ENCODE results near the gene CALR3. TPM values are rescaled to one million over a fixed set of nuclear protein-coding genes. Genes with fewer than 3 reads are reported as not detected.
"Not testable (repeated sequence)": the region's sequence is repeated elsewhere in the genome, so short reads cannot be mapped to it uniquely, and the experiment has no call there.

The CALR3 gene
- polyA plus RNA-seq, 1 experiment, result not detected

GRCh38 chr19:16467581-16467980, 28.4 kb downstream of the CALR3 start:
- ChIA-PET POLR2A (no interaction called here), CTCF (no interaction called here)
- H3K9me3 ChIP-seq (ENCODE audit: control insufficient read depth, insufficient read depth, low read length), result no peaks in the 10 kb centered on the region; the same call in 1 of the 2 replicates
- H3K27ac ChIP-seq (ENCODE audit: low read depth, low read length), result no peak overlapping the region
- H3K27me3 ChIP-seq (ENCODE audit: control insufficient read depth, insufficient read depth, low read length), result no peaks in the 10 kb centered on the region
- no peak overlapping the region for H3K4me3 ChIP-seq (ENCODE audit: low read depth, low read length)
- TF ChIP-seq CTCF (IDR thresholded peaks at IDR 0.05; ENCODE audit: low read depth, low read length), result no peak
- DNase-seq (ENCODE audit: low read depth, low spot score), result no peak

GRCh38 chr19:16466802-16467427, 29.1 kb downstream of the CALR3 start:
- H3K9me3 ChIP-seq (ENCODE audit: control insufficient read depth, insufficient read depth, low read length); H3K4me3 ChIP-seq (ENCODE audit: low read depth, low read length); H3K27ac ChIP-seq (ENCODE audit: low read depth, low read length); CTCF ChIA-PET; DNase-seq (ENCODE audit: low read depth, low spot score); POLR2A ChIA-PET; H3K27me3 ChIP-seq (ENCODE audit: control insufficient read depth, insufficient read depth, low read length): not testable (repeated sequence)

- Histone ChIP-seq H3K27ac (ENCODE audit: low read depth, low read length) (no peak overlapping the region), H3K27me3 (ENCODE audit: control insufficient read depth, insufficient read depth, low read length) (no peaks in the 10 kb centered on the region), H3K9me3 (ENCODE audit: control insufficient read depth, insufficient read depth, low read length) (no peaks in the 10 kb centered on the region), H3K4me3 (ENCODE audit: low read depth, low read length) (no peak overlapping the region)
- DNase-seq (ENCODE audit: low read depth, low spot score), result no peak
- no peak for TF ChIP-seq CTCF (IDR thresholded peaks at IDR 0.05; ENCODE audit: low read depth, low read length)
- CTCF ChIA-PET, result no interaction called here
- POLR2A ChIA-PET, result no interaction called here
These were observed 30.7 kb downstream of the CALR3 start for GRCh38 chr19:16465239-16465638.

GRCh38 chr19:16463991-16464575, 31.9 kb downstream of the CALR3 start:
- Histone ChIP-seq H3K27ac (ENCODE audit: low read depth, low read length) (no peak overlapping the region), H3K9me3 (ENCODE audit: control insufficient read depth, insufficient read depth, low read length) (no peaks in the 10 kb centered on the region), H3K4me3 (ENCODE audit: low read depth, low read length) (no peak overlapping the region), H3K27me3 (ENCODE audit: control insufficient read depth, insufficient read depth, low read length) (no peaks in the 10 kb centered on the region)
- TF ChIP-seq CTCF (IDR thresholded peaks at IDR 0.05; ENCODE audit: low read depth, low read length), result no peak
- POLR2A ChIA-PET, result no interaction called here
- CTCF ChIA-PET, result interaction anchor here (1.1 kb wide), 1 partner anchor 17 kb away, joined by 3 read pairs; no protein-coding TSS in a partner anchor
- no peak for DNase-seq (ENCODE audit: low read depth, low spot score)

- ChIA-PET POLR2A (interaction anchor here (0.5 kb wide), 1 partner anchor 15 kb away, joined by 3 read pairs; no protein-coding TSS in a partner anchor), CTCF (no interaction called here)
- Histone ChIP-seq H3K27ac (ENCODE audit: low read depth, low read length) (no peak overlapping the region), H3K9me3 (ENCODE audit: control insufficient read depth, insufficient read depth, low read length) (no peaks in the 10 kb centered on the region), H3K27me3 (ENCODE audit: control insufficient read depth, insufficient read depth, low read length) (no peaks in the 10 kb centered on the region), H3K4me3 (ENCODE audit: low read depth, low read length) (no peak overlapping the region)
- no peak for TF ChIP-seq CTCF (IDR thresholded peaks at IDR 0.05; ENCODE audit: low read depth, low read length)
- no peak for DNase-seq (ENCODE audit: low read depth, low spot score)
These were observed 32.5 kb downstream of the CALR3 start for GRCh38 chr19:16463341-16463990.

Data from AG04450 (cell line).